Kidney glomerular epithelial cell (primary cell): Measurements from ENCODE around the gene CCNB1IP1.
"Not testable (repeated sequence)": the region's sequence is repeated elsewhere in the genome, so short reads cannot be mapped to it uniquely, and the experiment has no call there.

Experiments used
- DNase-seq: peaks from one replicate; lab custom pipeline; 2025; lab: John Stamatoyannopoulos, UW

The CCNB1IP1 gene

DNA sequence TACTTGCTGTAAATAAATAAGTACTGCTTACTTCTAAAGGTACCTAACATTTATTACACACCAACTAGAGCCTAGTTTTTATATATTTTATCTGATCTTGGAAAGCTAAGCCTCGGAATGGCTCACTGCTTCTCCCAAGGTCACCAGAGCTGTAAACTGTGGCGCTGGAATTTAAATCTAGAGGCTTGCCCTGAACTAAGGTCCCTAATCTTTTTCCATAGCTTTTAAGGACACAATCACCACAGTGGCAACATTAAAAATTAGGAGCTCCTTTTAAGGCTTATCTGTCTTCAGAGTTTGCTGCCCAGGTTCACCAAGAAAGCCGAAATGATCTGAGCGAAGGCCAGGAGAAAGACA, 670 bp downstream of the CCNB1IP1 start:
- DNase-seq, result peak; percentile 17

DNA sequence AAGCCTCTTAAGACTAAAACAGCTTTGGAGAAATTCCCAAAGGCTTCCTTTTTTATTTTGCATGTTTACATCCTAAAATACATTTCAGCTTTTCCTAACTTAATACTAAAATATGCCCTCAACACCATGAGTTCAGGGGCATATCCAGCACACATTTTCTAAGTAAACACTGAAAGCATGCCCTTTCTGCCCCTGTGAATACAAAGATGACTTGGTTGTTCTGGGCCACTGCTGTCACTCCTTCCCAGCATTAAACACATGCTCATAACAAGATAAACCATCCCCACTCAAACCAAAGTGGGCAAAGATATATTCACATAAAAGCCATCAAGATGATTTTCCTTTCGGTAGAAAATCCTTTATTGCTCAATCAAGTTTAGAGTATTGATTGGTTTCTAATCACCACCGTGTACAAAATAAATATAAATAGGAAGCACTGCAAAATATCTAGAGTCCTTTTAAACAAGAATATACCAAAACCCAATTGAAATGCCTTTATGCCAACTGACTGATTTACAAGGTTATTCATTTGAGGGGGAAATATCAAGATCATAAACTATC, 1.9 kb downstream of the CCNB1IP1 start:
- no peak for DNase-seq

- no peak for DNase-seq
Observed at GRCh38 chr14:20329355-20329754, 3.7 kb downstream of the CCNB1IP1 start.

GRCh38 chr14:20328705-20329104, 4.4 kb downstream of the CCNB1IP1 start:
- DNase-seq, result no peak

GRCh38 chr14:20327005-20327869, 5.8 kb downstream of the CCNB1IP1 start:
- peak; percentile 60 for DNase-seq

GRCh38 chr14:20317720-20318119, 15.4 kb downstream of the CCNB1IP1 start:
- DNase-seq, result no peak

DNA sequence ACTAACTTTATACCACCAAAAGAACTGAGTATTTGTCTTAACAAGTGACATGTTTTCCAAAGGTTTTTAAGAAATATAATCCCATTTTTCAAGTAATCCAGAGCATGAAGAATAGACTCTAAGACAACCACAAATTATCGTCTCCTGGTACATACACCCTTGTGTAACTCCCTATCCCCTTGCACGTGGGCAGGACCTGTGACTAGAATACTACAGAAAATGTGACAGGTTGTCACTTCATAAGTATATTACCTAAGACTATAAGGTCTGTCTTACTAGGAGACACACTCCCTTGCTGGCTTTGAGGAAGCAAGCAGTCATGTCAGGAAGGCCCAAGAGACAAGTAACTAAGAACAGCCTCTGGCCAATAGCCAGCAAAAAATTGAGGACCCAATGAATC, 19.1 kb downstream of the CCNB1IP1 start:
- no peak for DNase-seq

GRCh38 chr14:20306079-20306423, 27.0 kb downstream of the CCNB1IP1 start:
- DNase-seq, result no peak

DNA sequence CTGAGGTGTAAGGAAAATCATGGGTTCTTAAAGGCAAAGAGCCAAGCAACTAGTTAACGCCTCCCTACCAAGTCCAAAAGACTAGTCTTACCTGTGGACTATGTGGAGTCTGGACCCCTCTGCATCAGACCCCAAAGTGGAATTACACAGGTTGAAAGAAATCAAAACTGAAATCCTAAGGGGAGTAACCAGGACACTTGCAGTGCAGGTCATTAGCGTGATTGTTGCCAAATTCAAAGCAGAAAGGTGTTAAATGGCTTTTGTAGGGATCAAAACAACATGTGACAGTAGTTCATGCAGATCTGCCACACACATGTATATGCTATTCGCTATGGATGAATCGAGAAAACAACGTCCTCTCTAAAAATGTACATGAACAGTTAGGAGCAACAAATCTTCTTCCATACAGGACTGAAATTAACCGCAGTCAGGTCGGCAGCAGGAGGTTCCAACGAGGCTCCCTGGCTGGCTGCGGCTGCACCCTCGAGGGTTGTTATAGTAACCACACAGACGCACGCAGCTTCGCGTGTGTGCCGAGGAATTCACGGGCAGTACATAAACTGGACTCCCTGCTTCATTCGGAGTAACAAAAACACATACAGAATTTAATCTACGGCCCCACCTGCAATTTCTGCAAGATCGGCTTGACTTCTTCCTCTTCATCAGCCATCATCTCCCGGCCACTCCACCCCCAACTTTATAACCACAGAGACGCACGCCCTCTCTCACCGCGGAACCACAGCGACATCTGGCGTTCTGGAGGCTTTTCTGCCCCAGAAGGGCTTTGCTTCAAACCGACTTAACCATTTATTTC, 27.6 kb downstream of the CCNB1IP1 start, which contains the start of gene TTC5:
Gene TTC5 (minus strand): TSS at position 687 of the 814 bp plus-strand sequence. CDS start 14 bp downstream, at position 673.
- peak; percentile 86 for DNase-seq

DNA sequence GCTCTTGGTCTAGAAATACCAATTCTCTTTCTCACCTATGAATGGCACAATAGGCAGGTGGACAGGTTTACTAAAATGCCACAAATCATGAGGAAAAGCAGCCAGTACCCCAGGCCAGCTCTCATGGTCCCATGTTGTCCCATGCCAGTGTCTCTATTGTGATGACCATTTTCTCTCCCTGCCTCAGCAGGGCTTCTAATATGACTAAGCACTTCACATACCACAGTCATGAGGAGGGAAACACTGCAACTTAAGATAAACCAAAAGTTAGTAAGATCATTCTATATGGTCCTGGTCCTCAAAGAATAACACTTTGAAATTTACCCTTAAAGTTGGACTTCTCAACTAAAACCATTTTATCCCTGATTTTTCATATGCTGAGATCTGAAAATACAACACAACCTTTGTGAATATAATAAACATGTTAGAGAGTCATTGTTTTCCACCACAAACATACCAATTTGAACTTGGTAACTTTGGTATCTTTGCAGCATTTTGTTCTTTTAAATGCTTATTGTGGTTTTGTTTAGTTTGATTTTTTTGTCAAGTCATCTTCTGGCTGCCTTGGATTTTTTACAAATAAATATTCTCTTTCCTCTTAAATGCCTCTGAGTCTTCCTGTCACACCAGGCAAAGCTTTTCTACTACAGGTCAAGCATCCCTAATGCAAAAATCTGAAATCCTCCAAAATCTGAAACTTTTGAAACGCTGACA, 30.9 kb downstream of the CCNB1IP1 start:
- DNase-seq, result no peak

DNA sequence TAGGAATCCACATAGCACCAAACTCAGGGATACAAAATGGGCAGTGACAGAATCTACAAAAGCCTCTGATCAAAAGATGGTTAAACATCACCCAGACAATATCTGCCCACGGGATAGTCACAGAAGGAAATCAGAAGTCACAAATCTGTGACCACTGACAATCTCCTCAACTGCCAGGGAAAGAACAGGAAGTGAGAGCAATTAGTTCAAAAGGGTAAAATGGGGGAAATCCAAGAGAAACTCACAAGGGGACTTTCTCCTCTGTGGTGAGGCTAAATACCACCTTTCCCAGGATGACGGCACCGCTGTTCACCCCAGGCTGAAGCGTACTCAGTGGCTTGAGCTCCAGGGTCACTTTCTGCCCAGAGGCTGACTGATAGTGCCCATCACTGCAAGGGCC, 38.0 kb downstream of the CCNB1IP1 start:
- DNase-seq, result no peak

DNA sequence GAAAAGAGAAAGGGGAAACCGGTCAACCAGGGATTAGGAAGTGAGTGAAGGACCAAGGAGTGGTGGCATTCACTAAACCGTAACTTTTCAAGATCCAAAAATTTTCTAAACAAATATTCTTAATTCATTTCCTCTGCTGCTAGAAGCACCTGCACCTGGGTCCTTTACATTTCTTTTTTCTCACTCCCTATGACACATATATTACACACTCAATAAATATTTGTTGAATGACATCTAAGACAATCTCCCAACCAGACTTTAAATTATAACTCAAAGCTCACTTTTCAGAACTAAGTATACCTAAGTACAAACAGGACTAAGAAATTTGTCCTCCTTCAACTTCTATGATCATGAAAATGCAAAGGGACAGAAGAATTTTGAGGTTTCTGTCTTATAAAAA, 38.4 kb downstream of the CCNB1IP1 start:
- DNase-seq, result no peak

DNA sequence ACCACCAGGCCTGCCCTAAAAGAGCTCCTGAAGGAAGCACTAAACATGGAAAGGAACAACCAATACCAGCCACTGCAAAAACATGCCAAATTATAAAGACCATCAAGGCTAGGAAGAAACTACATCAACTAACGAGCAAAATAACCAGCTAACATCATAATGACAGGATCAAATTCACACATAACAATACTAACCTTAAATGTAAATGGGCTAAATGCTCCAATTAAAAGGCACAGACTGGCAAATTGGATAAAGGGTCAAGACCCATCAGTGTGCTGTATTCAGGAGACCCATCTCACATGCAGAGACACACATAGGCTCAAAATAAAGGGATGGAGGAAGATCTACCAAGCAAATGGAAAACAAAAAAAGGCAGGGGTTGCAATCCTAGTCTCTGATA, 51.1 kb downstream of the CCNB1IP1 start:
- DNase-seq, result not testable (repeated sequence)

DNA sequence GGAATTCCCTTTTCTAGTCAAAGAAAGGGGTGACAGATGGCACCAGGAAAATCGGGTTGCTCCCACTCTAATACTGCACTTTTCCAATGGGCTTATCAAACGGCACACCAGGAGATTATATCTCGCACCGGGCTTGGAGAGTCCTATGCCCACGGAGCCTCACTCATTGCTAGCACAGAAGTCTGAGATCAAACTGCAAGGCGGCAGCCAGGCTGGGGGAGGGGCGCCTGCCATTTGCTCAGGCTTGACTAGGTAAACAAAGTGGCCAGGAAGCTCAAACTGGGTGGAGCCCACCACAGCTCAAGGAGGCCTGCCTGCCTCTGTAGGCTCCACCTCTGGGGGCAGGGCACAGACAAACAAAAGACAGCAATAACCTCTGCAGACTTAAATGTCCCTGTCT, 52.8 kb downstream of the CCNB1IP1 start:
- DNase-seq, result not testable (repeated sequence)

- no peak for DNase-seq
Observed at GRCh38 chr14:20278414-20278813, 54.7 kb downstream of the CCNB1IP1 start.

DNA sequence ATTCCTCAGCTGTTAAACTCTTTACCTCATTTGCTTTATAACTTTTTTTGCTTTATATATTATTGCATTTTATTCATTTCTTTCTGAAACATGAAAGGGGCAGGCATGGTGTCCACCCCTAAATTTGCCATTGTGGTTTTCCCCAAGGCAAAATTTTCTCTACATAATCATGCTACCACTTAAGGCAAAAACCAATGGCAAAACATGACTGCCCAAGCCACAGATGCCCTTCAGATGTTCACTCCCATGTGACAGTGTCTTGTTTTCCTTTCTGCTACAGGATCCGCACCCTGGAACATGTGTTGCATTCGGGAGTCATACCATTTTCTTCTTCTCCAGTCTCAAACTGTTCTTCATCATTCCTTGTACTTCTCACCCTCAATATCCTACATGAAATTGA, 55.7 kb downstream of the CCNB1IP1 start:
- no peak for DNase-seq

GRCh38 chr14:20274062-20274461, 59.0 kb downstream of the CCNB1IP1 start:
- DNase-seq, result no peak

- not testable (repeated sequence) for DNase-seq
Observed at GRCh38 chr14:20264361-20264760, 68.7 kb downstream of the CCNB1IP1 start.

DNA sequence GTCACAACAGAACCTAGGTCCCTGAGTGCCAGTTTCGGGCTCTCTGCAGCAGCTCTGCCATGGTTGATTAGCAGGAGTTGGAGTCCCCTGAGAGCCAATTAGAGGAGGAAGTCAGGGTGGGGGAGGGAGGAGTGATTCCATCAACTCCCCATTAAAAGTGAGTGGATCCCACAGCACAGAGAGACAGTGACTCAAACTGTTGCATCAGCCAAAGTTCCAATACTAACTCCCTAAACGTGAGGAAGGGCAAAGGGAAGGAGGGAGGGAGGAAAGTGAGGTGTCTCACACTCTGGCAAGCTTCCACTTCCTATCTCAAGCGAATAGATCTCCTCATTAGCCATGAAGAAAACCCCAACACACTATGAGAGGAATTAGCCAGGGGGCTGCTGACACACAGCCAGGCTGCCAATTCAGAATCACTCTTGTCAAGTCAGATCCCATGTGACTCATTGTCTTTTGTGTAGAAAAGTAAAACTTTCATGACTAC, 70.4 kb downstream of the CCNB1IP1 start:
- peak; percentile 75 for DNase-seq
